ENCODE results near the gene LMO4.

The LMO4 gene

DNA sequence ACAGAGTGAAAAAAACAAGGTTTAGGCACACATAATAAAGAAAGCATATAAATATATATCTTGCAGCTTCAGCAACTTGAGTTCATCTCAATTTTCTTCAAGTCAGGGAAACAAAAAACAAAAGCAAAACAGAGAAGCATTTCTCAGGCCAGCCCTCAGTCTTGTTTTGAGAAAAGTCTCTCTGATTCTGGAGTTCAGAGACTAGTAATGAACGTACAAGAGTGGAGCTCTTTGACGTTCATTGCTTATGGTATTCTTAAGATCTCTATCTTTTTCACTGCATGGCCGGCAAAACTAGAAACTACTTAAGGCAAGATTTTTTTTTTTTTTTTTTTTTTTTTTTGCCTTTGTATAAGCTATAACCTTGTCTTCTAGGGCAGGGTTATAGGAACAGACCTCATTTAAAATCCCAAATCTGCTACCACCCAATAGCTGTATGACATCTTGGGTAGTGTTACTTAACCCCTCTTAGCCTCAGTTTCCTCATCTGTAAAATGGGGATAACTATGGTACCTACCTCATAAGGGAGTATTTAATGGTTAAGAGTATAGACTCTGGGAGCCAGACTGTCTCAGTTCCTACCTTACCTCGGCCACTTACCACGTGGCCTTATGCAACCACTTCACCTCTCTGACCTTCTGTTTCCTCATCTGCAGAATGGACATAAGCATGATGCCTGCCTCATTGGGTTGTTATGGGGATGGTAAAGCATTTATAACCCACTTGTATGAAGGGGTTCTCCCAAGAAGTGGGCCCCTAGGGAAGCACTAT is 33.6 kb downstream of the LMO4 start:
- no peak for DNase-seq

DNA sequence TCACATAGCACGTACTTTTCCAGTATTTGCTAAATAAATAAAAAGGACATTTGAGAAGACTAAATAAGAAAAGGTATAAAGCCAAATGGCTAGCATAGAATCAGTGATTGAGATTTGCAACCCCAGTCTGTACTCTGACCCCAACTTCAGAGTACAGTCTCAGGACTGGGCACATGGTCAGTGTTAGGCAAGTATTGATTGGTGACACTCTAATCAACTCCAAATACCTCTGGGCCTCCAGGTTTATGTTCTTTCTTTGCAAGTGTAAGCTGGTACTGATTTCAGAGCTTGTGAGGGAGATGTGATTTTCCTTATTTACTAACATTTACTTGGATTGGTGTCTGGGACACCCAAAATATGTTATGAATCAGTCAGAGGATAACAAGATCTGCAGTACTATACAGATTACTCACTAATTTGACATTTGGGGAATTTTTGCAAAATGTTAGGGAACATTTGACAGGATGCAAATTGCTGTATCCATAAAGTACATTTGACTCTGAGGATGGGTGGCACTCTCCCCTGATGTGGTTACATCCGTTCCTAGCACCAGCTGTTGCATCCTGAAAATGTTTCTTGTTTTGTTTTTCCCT is 34.2 kb downstream of the LMO4 start:
- no peak for DNase-seq

DNA sequence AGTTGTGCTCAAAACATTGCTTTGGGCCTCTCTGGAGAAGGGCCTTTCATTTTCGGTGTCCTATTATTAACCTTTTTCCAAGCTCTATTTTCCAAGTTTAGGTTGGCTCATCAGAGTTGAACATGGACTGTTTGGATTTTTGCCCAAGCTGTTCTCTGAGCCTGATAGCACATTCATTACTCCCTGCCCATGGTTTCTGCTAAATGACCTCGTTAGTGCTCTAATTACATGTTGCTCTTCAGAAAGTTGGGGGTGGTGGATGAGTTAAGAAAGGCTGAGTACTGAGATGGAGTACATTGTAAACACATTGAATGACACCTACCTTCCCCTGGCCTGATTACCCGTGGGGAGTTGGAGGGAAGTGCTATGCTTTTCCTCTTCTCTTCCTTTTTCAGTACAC is 38.9 kb downstream of the LMO4 start:
- no peak for DNase-seq

DNA sequence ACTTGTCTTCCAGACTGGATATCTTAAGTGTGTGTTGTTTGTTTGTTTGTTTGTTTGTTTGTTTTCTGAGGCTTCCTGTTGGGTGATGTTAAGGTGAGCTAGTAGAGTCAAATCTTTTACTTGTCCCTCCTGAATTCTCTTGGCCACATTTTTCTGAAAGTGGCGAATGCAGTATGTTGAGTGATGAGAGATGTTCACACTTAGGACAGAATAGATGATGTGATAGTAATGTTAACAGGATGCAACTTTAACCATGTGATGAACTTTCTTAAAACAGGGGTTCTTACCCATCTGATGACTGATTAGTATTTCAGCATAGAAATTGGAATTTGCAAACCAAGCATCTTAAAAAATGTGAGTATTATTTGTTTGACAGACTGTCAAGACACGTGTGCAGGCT is 40.2 kb downstream of the LMO4 start:
- DNase-seq, result no peak

DNA sequence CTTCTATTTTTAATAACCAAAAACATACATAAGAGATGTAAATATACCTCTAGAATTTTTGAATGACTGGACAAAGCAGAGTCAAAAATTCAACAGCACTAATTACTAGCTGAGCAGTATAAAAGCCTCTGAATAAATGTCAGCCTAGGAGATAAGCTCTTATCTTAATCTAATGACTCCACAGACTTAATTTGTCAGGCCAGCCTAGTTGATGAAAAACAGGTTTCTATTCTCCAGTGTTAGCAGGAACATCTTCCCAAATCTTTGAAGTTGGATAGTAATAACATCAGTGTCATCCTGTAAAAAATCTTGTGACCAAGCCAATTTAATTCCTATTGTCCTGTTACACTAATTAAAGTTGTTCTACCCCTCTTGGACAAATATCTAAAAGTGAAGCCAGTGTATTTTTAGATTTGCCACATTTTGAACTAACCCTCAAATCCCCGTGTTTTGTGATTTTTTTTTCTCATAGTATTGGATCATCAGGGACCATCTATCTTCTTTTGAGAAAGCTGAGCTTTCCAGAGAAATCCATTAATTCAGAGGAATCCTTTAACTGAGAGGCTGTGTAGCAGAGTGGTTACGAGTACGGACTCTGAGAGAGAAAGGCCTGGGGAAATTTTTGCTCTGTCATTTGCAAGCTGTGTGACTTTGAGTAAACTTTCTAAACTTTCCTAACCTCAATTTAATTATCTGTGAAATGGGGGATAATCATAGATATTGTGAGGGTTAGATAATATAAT is 41.2 kb downstream of the LMO4 start:
- no peak for DNase-seq

DNA sequence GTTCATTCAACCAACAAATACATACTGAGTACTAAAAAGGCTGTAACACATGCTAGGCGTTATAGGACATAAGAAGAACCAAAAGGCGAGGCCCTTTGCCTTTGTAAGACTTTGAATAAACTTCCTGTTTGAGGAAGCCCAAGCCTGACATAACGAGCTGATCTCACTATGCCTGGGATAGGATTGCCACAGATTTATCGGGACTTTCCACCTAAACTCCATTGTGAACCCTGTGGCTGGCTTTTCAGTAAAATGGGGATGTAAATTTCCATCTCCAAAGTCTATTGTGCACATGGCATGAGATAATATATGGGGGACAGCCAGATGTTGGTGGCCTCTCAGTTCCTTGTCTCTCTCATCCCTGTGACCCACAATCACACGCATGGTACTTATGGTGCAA is 41.9 kb downstream of the LMO4 start:
- DNase-seq, result no peak

DNA sequence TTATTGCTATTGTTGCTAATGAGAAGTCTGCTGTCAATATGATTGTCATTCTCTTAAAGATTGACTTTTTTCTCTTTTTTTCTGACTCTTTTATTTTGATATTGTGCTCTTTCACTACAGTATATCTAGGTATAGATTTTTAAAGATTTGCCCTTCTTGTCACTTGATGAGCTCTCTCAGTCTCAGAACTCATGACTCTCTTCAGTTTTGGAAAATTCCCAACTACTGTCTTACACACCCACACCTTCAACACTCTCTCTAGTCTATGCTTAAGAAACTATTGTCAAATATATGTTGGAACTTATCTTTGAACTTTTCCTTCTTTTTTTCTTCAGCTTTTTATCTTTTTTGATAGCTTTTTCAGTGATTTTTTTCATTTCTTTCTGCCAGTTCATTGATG is 50.6 kb downstream of the LMO4 start:
- no peak for DNase-seq

DNA sequence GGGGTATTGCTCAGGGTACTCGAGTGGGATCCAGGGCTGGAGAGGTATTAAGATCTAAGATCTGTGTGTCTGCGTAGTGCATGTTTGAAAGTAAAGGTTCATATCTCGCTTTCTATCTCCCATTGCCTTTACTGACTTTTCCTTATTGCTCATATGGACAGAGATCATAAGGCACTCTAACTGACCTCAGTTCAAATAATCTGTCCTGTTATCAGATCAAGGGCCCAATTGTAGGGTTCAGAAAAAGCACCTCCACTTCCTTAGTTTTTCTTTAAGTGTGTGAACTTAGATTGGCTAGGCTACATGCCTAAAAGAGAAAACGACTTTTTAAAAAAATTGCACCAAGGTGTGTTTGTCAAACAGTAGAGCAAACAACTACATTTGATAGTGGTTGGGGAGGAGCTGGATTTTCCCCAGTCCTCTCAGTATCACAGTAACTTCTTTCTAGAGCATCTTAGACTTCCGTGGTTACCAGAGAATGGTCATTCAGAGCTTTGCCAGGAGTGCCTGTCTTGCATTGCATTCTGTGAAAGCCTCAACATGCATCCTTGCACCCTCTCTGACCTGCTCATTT is 57.6 kb downstream of the LMO4 start:
- no peak for DNase-seq

DNA sequence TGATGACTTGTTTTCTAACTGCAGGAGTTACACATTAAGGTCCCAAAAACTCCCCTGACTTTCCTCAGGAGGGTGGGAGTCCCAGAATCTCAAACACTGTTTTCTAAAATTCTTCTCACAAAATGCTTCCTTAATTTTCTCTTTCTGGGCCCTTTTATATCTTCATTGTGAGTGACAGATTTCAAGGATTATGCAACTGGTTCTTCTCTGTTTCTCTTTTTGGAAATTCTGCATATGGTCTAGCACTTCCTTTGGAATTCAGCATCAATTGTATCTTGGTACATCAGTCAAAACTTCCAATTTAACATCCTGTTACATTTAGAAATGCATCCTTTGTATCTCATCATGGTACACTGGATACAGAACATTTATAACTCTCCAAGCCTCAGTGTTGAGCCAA is 59.7 kb downstream of the LMO4 start:
- no peak for DNase-seq

DNA sequence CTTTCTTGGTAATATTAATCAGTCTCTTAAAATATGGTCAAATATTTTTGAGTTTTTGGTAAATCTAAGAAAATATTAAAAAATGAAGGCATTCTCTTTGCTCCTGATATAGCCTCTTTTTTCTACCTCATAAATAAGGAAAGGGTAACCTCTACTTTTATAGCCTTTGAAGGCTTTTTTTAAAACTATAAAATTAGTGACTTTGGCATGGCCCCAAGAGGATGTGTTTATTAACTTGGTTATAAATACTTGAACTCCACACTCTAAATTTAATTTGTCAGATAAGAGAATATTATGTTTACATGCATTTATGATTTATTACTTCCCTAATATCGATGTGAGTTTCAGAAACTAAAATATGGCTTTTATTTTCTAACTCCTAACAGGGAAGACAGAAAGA is 60.3 kb downstream of the LMO4 start:
- no peak for DNase-seq

DNA sequence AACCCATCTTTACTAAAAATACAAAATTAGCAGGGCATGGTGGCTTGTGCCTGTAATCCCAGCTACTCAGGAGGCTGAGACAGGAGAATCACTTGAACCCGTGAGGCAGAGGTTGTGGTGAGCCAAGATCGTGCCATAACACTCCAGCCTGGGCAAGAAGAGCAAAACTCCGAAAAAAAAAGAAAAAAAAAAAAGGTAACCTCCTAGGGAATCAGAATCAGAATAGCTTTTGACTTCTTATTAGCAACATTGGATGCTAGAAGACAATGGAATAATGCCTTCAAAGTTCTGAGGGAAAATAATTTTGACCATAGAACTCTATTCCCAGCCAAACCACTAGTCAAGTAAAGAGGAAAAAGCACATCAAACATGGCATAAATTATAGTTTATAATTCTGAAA is 60.9 kb downstream of the LMO4 start:
- DNase-seq, result no peak

DNA sequence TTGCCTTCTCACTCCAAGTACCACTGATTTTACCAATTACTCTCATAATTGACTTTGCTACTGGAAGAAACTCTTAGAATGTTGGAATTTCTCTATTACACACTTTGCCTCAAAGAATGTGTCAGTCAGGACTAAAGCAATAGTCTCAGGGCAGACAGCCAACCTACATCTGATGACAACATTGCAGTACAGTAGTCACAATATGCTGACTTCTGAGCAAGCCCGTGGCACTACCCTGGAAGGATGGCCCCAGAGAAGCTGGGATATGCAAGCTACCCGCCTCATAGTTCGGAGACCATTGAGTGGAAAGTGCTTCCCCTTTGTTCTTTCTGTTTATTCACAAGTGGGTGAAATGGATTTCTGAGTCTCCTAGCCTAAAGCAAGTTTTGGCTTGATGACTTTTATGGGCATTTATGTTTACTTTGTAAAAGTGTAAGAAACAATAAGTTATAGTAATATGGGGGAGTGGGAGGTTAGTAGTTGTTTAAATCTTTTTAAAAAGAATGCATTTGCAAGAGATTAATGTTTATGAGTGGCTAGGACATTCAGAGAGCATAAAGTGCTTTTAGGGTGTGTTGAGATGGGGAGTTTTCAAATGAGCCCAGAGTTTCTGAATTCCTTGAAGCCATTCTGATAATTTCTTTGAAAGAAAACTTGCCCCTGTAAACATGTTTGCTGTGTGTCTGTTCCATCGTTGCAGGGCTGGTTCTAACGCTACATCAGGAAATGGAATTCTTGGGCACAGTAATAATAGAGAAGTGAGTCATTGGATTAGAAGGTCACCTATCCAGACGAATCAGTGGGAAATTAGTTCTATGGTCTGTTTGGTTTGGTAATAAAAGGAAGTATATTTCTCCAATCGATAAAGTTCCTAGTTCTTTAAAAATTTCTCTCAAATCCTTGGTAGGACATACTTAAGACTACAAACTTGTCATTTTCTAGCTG is 63.8 kb downstream of the LMO4 start:
- no peak for DNase-seq

DNA sequence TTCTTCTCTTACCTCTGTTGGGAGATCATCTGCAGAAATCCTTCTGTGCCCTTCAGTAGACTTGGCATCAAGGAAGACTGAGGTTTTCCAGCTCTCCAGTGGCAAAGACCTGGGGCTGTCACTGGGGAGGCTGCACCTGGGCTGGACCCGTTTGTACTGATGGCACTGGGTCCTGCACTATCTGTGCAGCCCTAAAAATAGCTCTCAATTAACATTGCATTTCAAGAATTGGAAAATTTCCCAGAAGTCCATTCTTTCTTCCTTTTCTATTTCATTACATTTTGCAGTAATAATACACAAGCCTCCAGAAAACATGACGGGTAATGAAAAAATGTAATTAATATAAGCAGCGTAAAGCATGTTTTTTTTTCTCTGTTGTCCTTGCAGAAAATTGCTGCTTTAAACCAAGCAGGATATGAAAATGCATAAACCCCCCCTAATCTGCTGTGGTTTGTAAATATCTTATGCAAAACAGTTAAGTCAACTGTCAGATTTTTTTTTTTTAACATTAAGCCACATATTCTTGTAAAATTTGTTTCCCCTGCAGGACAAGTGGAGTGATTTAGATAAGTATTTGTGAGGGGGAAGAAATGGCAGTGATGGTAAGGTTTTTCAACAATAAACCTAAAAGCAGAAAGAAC is 64.9 kb downstream of the LMO4 start:
- no peak for DNase-seq

DNA sequence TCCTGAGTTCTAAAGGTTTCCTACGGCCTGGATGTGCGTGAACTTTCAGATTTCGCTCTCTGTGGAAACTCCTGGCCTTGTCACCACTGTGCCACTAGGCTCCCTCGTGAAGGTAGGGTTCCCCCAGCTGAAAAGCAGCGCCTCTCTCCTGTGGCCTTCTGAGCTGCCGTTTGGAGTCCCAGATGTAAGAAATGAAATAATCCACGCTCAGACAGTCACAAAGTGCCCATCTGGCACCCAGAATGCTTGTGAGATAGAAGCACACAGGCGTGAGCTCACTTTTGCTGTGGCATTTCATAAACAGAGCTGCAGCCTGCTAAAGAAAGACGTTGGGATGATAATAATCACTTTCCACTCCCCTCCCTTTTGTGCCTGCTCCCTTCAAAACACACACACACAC is 65.8 kb downstream of the LMO4 start:
- no peak for DNase-seq

DNA sequence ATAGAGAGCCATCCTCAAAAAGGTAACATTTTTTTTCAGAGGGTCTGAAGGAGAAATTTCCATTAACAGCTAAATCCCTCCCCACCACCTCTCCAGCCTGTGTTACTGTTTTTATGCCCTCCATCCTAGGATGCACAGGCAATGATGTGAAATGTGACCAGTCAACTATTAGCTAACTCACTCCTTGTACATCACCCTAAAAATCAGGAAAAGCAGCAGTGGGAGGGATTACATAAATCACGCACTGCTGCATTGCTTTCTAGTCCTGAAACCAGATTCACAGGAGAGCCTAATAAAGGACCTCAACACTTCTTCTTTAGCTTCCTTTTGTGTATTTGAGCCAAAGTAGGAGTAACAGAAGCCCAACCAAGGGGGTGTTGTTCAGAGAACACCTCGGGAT is 66.3 kb downstream of the LMO4 start:
- DNase-seq, result no peak

All from activated CD4-positive, CD25-positive, alpha-beta regulatory T cell treated with anti-CD3 and anti-CD28 coated beads, Interleukin-2, amount 50 U/mL, for 72 hours (primary cell).